Pancreas (tissue), 10 donors: ENCODE measurements around the gene TRIM47. TPM values are rescaled to one million over a fixed set of nuclear protein-coding genes. Genes with fewer than 3 reads are reported as not detected.

Experiments
- ATAC-seq, 4 donors: fragments of 200-7000 bp; cut with Tn5 transposase; one replicate each; pipeline versions ENCODE4 v1.8.0 to v1.9.1; 2020; ENCODE audit warnings: mild to moderate bottlenecking in 4 of 4, moderate library complexity in 4 of 4
- DNase-seq, 6 donors: peaks; one replicate each; pipeline ENCODE4 v3.0.0-alpha.2; 2020
- FAIRE-seq: peaks from 2 replicates; lab custom pipeline; 2012; peaks lifted over from hg19 to GRCh38; lab: Jason Lieb, UNC
- H3K27ac ChIP-seq, 4 donors: fragments of 200-600 bp; sonication (generic); 1 replicate in 3 of 4; 2 replicates in 1 of 4; pipeline versions ENCODE4 v1.5.0 to v1.8.0; 2020
- H3K27me3 ChIP-seq, 4 donors: fragments of 200-600 bp; one replicate each; pipeline ENCODE4 v1.8.0; 2021
- H3K36me3 ChIP-seq, 3 donors: fragments of 200-600 bp; sonication (generic) in 1 of 3; one replicate each; pipeline versions ENCODE4 v1.5.0 to v1.8.0; 2020 to 2021
- H3K4me1 ChIP-seq, 3 donors: fragments of 200-600 bp; one replicate each; pipeline ENCODE4 v1.8.0; 2021
- H3K4me3 ChIP-seq, 4 donors: fragments of 200-600 bp; sonication (generic) in 2 of 4; one replicate each; pipeline versions ENCODE4 v1.5.0 to v1.8.0; 2020 to 2021
- H3K9me3 ChIP-seq, 4 donors: fragments of 200-600 bp; one replicate each; pipeline ENCODE4 v1.8.0; 2021
- CTCF ChIP-seq, 4 donors: fragments of 200-600 bp; sonication (generic) in 3 of 4; IDR thresholded peaks; one replicate each; pipeline versions ENCODE4 v1.5.0 to v1.8.0; 2021; ENCODE audit warnings: antibody characterized with exemption in 4 of 4
- WGBS, 2 donors: extraction: QIAGEN DNeasy Blood & Tissue Kit; methylation state at CpG; one replicate each; pipeline ENCODE4 v1.1.7; 2013; 5-methylcytosine and 5-hydroxymethylcytosine counted together
- intact Hi-C, 3 donors: fragments of 100-400 bp; cut with DNase I; formaldehyde crosslinking; loops; one replicate each; pipeline versions ENCODE4 v1.11.1 to v1.14.2; 2022
- polyA plus RNA-seq, 2 donors: library from polyadenylated mRNA; stranded (reverse); fragments of 200-250 nt; gene quantifications; one replicate each; pipeline ENCODE4 v1.2.3, GENCODE V29; 2013
- total RNA-seq, 6 donors: library from RNA; stranded (reverse); fragmentation: NEBNext Ultra II Directional in 4 of 6; extraction: Animal tissue kit (Norgen Biotek cat#: 25700) in 4 of 6; gene quantifications; one replicate each; pipeline versions ENCODE4 v1.2.1 to v1.2.4, GENCODE V29; 2021 to 2023
- donor health status: healthy with polysubstance abuse.
- donor health status: DM: no; HTN: no; CAD: no; lungs with moderate emphysema.
- donor health status: DM: no; HTN: no; CAD: no.
- donor health status: control.
- donor health status: control.
- donor health status: Bipolar disorder and iron deficiency.
- donor health status: DM: yes; HTN: yes; CAD: no.
- donor health status: DM: no; HTN: no; CAD: no.
- donor health status: DM: no; HTN: no; CAD: no.
- donor health status: DM: yes; HTN: yes; CAD: no.

The TRIM47 gene
- total and polyA plus RNA-seq, 8 donors: 4.2 to 58.2 (median 28.9) TPM

DNA sequence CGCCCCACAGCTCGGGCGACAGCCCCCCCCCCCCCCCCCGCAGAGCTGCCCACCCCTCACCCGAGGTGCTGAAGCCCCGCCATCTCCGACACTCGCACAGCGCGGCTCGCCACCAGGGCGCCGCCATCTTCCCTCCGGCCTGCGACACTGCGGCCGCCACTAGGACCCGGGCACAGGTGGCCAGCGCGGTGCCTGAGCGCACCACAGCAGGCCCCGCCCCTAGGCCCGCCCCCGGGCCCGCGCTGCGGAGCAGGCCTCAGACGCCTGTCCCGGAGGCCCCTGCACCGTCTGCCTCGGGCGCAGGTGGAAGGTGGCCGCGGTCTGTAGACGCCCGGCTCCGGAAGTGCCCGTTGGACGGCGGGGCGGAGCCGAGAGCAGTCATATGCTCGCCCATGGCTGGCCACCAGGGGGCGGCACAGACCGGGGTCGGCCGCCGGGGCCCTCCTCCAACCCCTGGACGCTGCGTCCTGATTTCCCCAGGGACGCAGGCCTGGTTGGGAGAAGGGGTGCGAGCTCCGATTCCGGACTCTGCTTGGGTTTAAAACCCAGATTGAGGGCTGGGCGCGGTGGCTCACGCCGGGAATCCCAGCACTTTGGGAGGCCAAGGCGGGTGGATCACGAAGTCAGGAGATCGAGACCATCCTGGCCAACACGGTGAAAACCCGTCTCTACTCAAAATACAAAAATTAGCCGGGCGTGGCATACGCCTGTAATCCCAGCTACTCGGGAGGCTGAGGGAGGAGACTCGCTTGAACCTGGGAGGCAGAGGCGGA is 26.6 kb upstream of the TRIM47 start, which contains the start of gene MRPL38:
TSS of gene MRPL38 (minus strand) at position 136 of the 773 bp plus-strand sequence. CDS start at position 127, 9 bp downstream.
- H3K4me3 ChIP-seq: peak within 1 kb of the TSS; percentile 41 to 92 (median 87)

DNA sequence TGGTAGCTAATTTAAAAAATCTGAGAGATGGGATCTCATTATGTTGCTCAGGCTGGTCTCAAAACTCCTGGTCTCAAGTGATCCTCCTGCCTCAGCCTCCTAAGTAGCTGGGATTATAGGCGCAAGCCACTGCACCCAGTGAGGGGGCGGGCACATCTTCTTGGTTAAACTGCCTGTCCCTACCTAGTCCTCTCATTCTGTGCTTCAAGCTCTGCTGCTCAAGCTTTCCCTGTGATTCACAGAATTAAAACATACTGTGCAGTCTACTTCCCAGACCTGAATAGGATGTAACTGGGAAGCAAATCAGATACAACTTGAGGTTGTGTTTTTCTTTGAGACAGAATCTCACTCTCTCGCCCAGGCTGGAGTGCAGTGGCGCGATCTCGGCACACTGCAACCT is 24.0 kb upstream of the TRIM47 start:
- Histone ChIP-seq H3K9me3 (no peaks in the 10 kb centered on the region), H3K27me3 (no peaks in the 10 kb centered on the region), H3K4me1 (peaks cover 0 to 15% (median 13%) of the 10 kb centered on the region in 3 donors), H3K27ac (no peak overlapping the region), H3K4me3 (no peak overlapping the region), H3K36me3 (peaks cover 3 to 32% (median 15%) of the 10 kb centered on the region in 3 donors)
- WGBS, 2 donors: 95 to 97% methylated on average over 6 of the region's 6 CpGs
- no peak for ATAC-seq
- no peak for FAIRE-seq
- intact Hi-C loops: no loop called here
- TF ChIP-seq CTCF (IDR thresholded peaks at IDR 0.05): no peak
- DNase-seq: no peak

More for the DNA sequence above, 26.6 kb upstream of the TRIM47 start, which contains the start of gene MRPL38:
- Histone ChIP-seq H3K27me3 (no peaks in the 10 kb centered on the region), H3K4me1 (peaks cover 0 to 15% (median 13%) of the 10 kb centered on the region in 3 donors), H3K27ac (peak within 1 kb of the TSS; percentile 88 to 93 (median 90)), H3K36me3 (peaks cover 3 to 16% (median 9%) of the 10 kb centered on the region in 3 donors), H3K9me3 (no peaks in the 10 kb centered on the region)
- peak; percentile 97 to 100 (median 98) for TF ChIP-seq CTCF (IDR thresholded peaks at IDR 0.05)
- ATAC-seq (peak; percentile 95 to 97 (median 96)), FAIRE-seq (no peak), DNase-seq (peak; percentile 92 to 99 (median 98))
- WGBS, 2 donors: 1 to 2% methylated on average over 54 to 67 of the region's 69 CpGs
- intact Hi-C loops: loop anchor here in 2 of 3 donors (2.0 to 5.0 kb wide), 2 partner anchors 100 to 102 kb away; no protein-coding TSS in a partner anchor

DNA sequence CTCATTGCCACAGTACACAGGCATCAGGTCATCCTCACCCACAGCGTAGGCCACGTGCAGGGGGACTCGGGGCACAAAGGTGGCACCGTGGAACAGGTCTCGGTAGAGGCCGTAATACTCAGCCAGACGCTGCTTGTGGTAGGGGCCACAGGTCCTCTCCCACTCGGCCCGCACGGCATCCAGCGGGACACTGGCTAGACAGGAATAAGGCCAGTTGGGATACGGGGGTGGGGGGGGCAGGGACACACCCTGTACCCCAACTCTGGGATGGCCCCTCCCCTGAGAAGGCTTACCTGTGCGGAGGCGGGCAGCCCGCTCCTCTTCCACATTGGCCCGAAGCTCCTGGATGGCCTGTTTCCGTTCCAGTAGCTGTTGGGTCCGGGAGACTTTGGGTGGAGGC is 23.3 kb upstream of the TRIM47 start:
- Histone ChIP-seq H3K9me3 (no peaks in the 10 kb centered on the region), H3K36me3 (peaks cover 3 to 32% (median 15%) of the 10 kb centered on the region in 3 donors), H3K27me3 (no peaks in the 10 kb centered on the region), H3K27ac (no peak overlapping the region), H3K4me3 (no peak overlapping the region), H3K4me1 (peaks cover 0 to 16% (median 15%) of the 10 kb centered on the region in 3 donors)
- FAIRE-seq: no peak
- peak in 1 of 6 donors; percentile 62 for DNase-seq
- 88 to 90% methylated on average over 18 of the region's 18 CpGs for WGBS, 2 donors
- intact Hi-C loops: no loop called here
- ATAC-seq: no peak
- no peak for TF ChIP-seq CTCF (IDR thresholded peaks at IDR 0.05)

- peaks cover 0 to 16% (median 15%) of the 10 kb centered on the region in 3 donors for H3K4me1 ChIP-seq
- WGBS, 2 donors: 82 to 85% methylated on average over 13 of the region's 13 CpGs
These were observed 22.5 kb upstream of the TRIM47 start for GRCh38 chr17:75900691-75901533.

More at GRCh38 chr17:75900691-75901533, 22.5 kb upstream of the TRIM47 start:
- ATAC-seq (no peak), FAIRE-seq (no peak), DNase-seq (peak in 1 of 6 donors; percentile 71)
- Histone ChIP-seq H3K4me3 (no peak overlapping the region), H3K9me3 (no peaks in the 10 kb centered on the region), H3K36me3 (peaks cover 3 to 32% (median 15%) of the 10 kb centered on the region in 3 donors), H3K27me3 (no peaks in the 10 kb centered on the region), H3K27ac (no peak overlapping the region)
- TF ChIP-seq CTCF (IDR thresholded peaks at IDR 0.05): no peak
- intact Hi-C loops: no loop called here
